Measurements from ENCODE around the gene SLC25A15. TPM values are rescaled to one million over a fixed set of nuclear protein-coding genes. Genes with fewer than 3 reads are reported as not detected.

Gene SLC25A15
- total RNA-seq, 2 donors from 2014 or later, result 23.2 to 36.9 TPM

DNA sequence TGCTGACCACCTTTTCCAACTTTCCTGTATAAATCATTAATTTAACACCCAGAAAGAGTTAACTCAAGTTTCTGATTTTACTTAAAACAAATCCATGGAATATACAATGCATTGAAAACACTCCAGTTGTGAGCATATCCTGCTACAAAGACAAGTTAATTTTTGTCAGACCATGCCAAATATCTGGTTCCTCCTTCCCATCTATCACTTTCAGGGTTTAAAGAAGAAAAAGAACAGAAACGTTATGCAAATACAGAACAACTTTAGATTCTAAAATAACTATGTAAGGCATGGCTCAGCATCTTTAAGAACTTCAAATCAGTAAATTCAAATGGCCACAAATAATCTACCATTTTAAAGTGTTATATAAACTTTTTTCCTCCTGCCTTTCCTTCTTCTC, 33.4 kb upstream of the SLC25A15 start:
- Mint-ChIP-seq H3K9me3 (no peaks in the 10 kb centered on the region), H3K36me3 (ENCODE audit: low read depth) (peaks cover 49% of the 10 kb centered on the region), H3K27ac (no peak overlapping the region), H3K4me1 (no peaks in the 10 kb centered on the region), H3K27me3 (ENCODE audit: insufficient read depth) (no peaks in the 10 kb centered on the region), H3K4me3 (no peak overlapping the region)
- 60 to 90% methylated on average over 1 of the region's 1 CpG for WGBS, 2 experiments (ENCODE audit: insufficient coverage in 1 of 2, insufficient read length in 1 of 2)
- H3K9ac ChIP-seq (ENCODE audit: extremely low read depth, low read length, poor library complexity, severe bottlenecking), result no peak overlapping the region
- DNase-seq, result no peak
- no peak overlapping the region for H3K4me3 ChIP-seq (ENCODE audit: low read length)
- H3K36me3 ChIP-seq (ENCODE audit: control insufficient read depth, insufficient read depth, low read length), result peaks cover 50% of the 10 kb centered on the region
- no peaks in the 10 kb centered on the region for H3K9me3 ChIP-seq (ENCODE audit: control insufficient read depth, low read length)
- no peaks in the 10 kb centered on the region for H3K27me3 ChIP-seq (ENCODE audit: control insufficient read depth, insufficient read depth, low read length, poor library complexity, severe bottlenecking)
- H3K27ac ChIP-seq (ENCODE audit: low read depth, low read length), result no peak overlapping the region
- H3K4me1 ChIP-seq (ENCODE audit: control insufficient read depth, insufficient read depth, low read length), result no peaks in the 10 kb centered on the region
- TF ChIP-seq, protein P1, sequence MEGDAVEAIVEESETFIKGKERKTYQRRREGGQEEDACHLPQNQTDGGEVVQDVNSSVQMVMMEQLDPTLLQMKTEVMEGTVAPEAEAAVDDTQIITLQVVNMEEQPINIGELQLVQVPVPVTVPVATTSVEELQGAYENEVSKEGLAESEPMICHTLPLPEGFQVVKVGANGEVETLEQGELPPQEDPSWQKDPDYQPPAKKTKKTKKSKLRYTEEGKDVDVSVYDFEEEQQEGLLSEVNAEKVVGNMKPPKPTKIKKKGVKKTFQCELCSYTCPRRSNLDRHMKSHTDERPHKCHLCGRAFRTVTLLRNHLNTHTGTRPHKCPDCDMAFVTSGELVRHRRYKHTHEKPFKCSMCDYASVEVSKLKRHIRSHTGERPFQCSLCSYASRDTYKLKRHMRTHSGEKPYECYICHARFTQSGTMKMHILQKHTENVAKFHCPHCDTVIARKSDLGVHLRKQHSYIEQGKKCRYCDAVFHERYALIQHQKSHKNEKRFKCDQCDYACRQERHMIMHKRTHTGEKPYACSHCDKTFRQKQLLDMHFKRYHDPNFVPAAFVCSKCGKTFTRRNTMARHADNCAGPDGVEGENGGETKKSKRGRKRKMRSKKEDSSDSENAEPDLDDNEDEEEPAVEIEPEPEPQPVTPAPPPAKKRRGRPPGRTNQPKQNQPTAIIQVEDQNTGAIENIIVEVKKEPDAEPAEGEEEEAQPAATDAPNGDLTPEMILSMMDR (conservative IDR thresholded peaks at IDR 0.05), result no peak

DNA sequence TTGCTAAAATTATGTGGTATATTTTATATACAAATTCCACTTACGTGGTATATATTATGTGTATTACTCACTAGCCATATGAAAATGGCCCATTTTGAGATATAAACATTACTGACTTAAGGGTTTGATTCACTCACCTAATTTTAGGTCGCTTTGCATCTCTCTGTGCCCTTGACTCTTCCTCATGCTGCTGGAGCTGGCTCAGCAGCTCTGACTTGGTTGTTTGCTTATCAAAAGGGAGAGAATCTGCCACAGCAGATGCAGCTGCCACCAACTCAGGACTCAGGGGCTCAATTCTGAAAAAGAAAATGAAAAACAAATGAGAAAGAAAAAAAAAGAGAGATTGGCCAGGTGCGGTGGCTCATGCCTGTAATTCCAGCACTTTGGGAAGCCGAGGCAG, 30.6 kb upstream of the SLC25A15 start:
- Histone ChIP-seq H3K4me1 (ENCODE audit: control insufficient read depth, insufficient read depth, low read length) (no peaks in the 10 kb centered on the region), H3K27me3 (ENCODE audit: control insufficient read depth, insufficient read depth, low read length, poor library complexity, severe bottlenecking) (no peaks in the 10 kb centered on the region), H3K9ac (ENCODE audit: extremely low read depth, low read length, poor library complexity, severe bottlenecking) (no peak overlapping the region), H3K9me3 (ENCODE audit: control insufficient read depth, low read length) (no peaks in the 10 kb centered on the region), H3K36me3 (ENCODE audit: control insufficient read depth, insufficient read depth, low read length) (peaks cover 49% of the 10 kb centered on the region), H3K4me3 (ENCODE audit: low read length) (no peak overlapping the region), H3K27ac (ENCODE audit: low read depth, low read length) (no peak overlapping the region)
- H3K27ac Mint-ChIP-seq, result no peak overlapping the region
- TF ChIP-seq, protein P1 (conservative IDR thresholded peaks at IDR 0.05), result no peak
- no peak for DNase-seq
- no peaks in the 10 kb centered on the region for H3K4me1 Mint-ChIP-seq
- no peaks in the 10 kb centered on the region for H3K9me3 Mint-ChIP-seq
- no peak overlapping the region for H3K4me3 Mint-ChIP-seq
- peaks cover 34% of the 10 kb centered on the region for H3K36me3 Mint-ChIP-seq (ENCODE audit: low read depth)
- no peaks in the 10 kb centered on the region for H3K27me3 Mint-ChIP-seq (ENCODE audit: insufficient read depth)
- 95 to 96% methylated on average over 3 of the region's 4 CpGs for WGBS, 2 experiments (ENCODE audit: insufficient coverage in 1 of 2, insufficient read length in 1 of 2)

DNA sequence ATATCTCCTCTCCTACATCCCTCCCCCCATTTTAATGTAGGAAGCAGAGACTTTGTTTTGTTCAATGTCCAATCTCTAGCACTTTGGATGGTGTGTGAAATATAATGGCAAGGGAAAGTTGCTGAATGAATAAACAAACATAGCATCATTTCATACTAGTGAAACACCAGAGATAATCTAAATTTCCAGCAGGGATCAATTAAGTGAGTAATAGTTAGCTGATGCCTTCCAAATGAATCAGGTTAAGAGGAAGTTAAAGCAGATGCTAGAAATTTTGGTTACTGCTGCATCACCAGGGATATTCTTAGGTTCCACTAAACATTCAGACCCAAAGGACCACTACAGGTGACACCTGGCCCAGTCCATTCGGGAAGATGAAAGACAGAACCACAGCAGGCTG, 26.6 kb upstream of the SLC25A15 start:
- Mint-ChIP-seq H3K36me3 (ENCODE audit: low read depth) (peaks cover 28% of the 10 kb centered on the region), H3K4me3 (no peak overlapping the region), H3K27ac (no peak overlapping the region), H3K27me3 (ENCODE audit: insufficient read depth) (no peaks in the 10 kb centered on the region), H3K9me3 (no peaks in the 10 kb centered on the region), H3K4me1 (no peaks in the 10 kb centered on the region)
- Histone ChIP-seq H3K27ac (ENCODE audit: low read depth, low read length) (no peak overlapping the region), H3K36me3 (ENCODE audit: control insufficient read depth, insufficient read depth, low read length) (peaks cover 56% of the 10 kb centered on the region), H3K27me3 (ENCODE audit: control insufficient read depth, insufficient read depth, low read length, poor library complexity, severe bottlenecking) (no peaks in the 10 kb centered on the region), H3K9ac (ENCODE audit: extremely low read depth, low read length, poor library complexity, severe bottlenecking) (no peak overlapping the region), H3K4me3 (ENCODE audit: low read length) (no peak overlapping the region), H3K4me1 (ENCODE audit: control insufficient read depth, insufficient read depth, low read length) (no peaks in the 10 kb centered on the region), H3K9me3 (ENCODE audit: control insufficient read depth, low read length) (no peaks in the 10 kb centered on the region)
- 100% methylated on average over 1 of the region's 1 CpG for WGBS, 2 experiments (ENCODE audit: insufficient coverage in 1 of 2, insufficient read length in 1 of 2)
- no peak for DNase-seq
- TF ChIP-seq, protein P1 (conservative IDR thresholded peaks at IDR 0.05), result no peak
